ENCODE data around the gene ASCC3.
A peak's percentile ranks its signal among the peaks of the same experiment; 100 is the strongest.
"Not testable (repeated sequence)": the region's sequence is repeated elsewhere in the genome, so short reads cannot be mapped to it uniquely, and the experiment has no call there.

ASCC3 gene

DNA sequence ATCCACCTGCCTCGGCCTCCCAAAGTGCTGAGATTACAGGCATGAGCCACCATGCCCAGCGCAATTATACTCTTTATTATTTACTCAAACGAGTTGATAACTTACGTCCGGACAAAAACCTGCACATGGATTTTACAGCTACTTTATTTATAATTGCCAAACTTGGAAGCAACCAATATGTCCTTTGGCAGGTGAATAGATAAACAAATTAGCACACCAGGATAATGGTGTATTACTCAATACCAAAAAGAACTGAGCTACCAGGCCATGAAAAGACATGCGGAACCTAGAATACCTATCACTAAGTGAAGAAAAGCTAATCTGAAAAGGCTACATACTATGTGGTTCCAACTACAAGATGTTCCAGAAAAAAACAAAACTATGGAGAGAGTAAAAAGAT lies 168.1 kb downstream of the ASCC3 start:
- DNase-seq, result no peak

DNA sequence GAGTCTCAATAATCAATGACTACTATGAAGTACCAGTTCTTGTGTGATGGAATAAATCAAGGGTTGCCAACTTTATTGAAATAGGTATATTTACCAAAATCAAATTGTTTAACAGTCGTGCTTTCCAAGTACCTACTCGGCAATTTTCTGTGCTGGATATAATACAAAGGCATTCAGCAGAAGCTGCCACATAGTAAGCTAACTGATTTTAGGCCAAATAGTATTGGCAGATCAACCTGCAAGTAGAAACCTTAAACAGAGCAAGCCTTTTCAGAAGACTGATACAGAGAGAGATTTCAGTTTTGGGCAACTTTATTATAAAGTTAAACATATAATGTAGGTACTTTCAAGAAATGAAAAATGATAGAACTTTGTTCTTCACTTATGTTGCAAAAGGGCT lies 174.6 kb downstream of the ASCC3 start:
- no peak for DNase-seq

DNA sequence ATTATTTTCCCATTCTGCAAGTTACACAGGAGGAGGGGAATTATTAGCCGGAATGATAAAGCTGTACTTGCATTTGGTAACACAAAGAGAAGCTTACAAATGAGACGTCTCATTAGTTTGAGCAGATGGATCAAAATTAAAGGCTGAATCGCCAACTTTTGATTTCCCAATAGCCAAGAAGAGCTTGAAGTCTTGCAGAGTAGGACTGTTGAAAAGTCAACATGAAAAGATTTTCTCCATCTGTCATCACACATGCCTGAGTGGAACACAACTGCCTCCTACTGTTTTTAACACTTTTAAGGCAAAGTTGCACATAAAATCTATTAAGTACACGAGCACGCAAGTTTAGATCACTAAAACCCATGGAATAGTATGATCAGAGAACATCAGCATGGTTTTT lies 176.2 kb downstream of the ASCC3 start:
- DNase-seq, result no peak

DNA sequence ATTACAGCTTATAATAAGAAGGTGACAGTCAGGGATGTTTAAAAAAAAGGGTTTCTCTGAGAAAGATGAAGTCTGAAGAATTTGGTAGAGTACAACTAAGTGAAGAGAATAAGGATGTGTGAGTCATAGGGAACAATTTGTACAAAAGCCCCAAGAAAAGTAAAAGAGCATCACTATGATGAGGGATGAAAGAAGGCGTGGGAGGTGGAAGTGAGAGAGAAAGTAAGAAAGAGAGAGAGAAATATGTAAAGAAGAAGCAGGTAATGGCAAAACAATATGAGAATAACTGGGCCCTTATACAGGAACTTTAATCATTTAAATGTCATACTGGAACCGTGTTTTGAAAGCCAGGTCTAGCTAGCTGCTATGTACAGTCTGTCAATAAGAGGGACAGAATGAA lies 179.4 kb downstream of the ASCC3 start:
- no peak for DNase-seq

DNA sequence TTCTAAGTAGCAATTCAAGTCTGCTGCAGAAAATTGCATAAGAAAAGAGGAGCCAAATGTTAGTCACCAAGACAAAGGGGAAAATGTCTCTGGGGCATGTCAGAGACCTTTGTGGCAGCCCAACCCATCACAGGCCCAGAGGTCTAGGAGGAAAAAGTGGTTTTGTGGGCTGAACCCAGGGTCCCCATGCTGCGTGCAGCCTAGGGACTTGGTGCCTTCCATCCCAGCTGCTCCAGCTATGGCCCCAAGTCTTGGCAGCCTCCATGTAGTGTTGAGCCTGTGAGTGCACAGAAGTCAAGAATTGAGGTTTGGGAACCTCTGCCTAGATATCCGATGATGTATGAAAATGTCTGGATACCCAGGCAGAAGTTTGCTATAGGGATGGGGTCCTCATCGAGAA lies 181.1 kb downstream of the ASCC3 start:
- no peak for DNase-seq

DNA sequence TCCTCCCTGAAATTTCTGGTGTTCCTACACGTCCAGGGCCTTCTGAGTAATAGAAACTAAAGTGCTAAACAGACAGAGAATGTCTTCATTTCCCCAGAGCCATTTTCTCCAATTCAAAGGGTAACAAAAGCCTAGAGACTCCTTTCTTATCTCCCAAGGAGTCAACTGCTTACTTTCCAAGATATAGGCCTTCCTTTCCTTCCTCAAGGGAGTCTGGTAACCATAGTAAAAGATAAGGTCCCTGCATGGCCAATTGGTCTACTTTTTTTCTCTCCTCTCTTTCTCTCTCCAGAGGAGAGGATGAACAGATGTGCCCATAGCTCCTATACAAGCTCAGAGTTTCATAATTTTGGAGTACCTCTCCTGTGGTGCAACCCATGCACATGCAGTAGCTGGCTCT lies 185.7 kb downstream of the ASCC3 start:
- DNase-seq, result no peak

DNA sequence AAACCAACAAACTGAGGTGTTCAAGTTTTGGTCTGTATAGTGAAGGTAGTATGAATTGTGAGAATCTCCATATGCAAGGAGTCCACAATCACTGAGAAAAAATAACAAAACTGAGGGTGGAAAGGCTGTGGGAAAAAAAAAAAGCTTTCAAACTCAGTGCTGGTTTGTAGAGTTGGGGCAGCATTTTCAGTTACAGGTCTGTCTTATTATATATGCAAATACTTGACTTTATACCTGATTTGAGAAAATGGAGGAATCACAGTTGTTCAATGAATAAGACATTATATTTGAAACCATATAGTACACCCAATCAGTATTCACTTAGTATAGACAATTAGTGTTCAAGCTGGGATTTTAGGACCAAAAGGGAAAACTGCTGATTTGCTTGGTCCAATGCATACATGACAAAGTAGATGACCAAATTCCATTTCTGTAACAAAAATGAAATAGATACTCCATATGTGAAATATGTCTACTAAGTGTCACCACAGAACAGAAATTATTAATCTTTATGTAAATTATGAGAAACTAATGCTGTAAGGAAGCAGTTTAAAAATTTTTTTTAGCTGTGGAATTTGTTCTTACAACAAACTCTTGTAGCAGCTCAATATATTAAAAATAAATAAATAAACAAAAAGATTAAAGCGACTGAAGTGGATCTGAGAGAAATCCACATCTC lies 187.7 kb downstream of the ASCC3 start:
- DNase-seq, result no peak

DNA sequence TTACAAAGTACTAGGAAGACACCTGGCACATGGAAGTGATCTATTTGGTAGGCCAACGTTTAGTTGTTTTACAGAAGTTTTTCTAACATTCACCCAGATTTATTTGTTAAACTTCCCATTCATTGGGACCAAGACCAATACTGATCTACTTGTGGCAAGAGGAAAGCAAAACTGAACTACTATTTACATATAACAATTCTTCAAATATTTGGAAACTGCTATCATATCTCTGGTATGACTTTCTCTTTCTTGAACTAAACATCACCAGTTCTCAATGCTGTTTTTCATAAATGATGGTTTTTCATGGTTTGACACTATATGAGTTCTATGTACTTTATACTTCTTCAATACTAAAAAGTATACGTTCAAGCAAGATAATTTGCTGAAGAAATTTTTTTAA lies 189.2 kb downstream of the ASCC3 start:
- no peak for DNase-seq

DNA sequence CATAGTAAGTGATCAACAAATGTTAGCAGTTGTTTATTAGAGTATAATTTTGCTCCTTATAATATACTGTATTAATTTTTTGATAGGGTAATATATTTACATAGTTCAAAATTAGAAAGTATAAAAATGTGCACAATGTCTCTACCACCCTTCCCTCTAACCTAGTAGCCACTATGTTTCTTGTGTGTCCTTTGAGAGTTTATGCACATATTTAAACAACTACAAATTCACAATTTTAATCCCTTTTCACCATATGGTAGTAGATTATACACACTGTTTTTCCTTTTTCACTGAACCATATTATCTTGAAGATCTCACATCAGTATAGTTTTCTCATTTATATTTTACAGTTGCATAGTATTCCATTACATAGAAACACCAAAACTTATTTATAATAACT lies 194.9 kb downstream of the ASCC3 start:
- DNase-seq, result no peak

DNA sequence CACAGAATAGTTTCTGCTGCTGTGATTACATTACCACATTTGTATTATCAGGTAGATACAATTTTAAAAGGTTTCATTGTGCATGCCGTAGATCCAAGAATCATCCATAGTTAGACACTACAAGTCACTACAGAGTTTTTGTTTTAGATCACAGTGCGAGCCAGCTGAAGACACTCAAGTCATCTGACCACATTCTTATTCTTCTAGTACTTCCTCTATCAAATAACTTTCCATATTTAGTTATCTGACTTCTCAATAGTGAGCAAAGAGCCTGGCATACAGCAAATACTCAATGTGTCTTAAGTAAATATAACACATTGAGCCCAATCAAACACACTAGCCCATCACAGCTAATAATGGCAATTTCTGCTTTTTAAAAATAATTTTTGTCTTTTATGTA lies 195.4 kb downstream of the ASCC3 start:
- DNase-seq, result peak; percentile 22

DNA sequence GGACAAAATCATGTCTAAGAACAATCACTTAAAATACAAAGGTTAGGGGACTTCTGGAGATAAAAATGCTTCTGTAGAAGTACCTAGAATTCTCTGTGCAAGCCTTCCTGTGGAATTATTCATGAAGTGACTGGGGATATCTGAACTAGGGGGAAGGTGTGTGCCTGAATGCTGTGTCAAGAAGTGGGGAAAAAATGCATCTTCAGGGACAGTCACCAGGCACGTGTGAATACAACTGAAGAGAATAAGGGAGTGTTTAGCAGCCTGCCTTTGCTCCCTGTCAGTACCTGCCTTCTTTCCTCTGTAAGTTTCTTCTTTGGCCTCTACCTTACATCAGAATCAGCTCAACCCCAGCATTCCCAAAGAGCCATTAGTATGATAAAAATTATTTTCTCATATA lies 201.0 kb downstream of the ASCC3 start:
- DNase-seq, result no peak

DNA sequence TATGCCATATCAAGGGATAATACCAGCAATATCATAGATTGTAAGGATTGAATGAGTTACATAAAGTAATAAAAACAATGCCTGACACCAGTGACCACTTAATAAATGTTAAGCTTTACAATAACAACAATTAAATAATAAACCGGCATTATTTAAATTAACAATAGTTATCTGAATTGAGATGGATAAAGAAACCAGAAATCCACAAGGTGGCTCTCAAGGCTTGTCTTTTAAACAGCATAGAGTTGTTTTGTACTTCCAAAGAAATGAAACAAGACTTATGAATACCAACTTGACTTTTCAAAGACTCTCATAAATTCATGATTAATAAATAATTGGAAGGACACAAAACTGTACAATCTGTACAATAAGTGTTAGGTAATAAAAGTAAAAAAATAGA lies 203.1 kb downstream of the ASCC3 start:
- DNase-seq, result no peak

DNA sequence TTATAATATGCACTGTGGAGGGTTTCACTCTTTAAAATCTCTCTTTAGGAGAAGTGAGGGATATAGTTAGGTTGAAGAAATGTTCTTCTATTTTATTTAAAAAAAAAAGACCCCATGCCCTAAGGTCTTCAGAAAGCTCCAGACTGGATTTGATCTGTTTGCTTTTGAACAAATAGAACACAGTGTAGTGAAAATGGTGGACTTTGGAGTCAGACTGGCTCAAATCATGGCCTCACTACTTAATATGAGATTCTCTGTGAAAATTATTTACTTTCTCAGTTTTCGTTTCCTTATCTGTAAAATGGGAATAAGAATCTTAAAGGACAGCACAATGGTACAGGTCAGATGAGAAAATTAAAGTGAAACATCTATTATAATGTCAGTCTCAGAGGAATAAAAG lies 203.9 kb downstream of the ASCC3 start:
- no peak for DNase-seq

DNA sequence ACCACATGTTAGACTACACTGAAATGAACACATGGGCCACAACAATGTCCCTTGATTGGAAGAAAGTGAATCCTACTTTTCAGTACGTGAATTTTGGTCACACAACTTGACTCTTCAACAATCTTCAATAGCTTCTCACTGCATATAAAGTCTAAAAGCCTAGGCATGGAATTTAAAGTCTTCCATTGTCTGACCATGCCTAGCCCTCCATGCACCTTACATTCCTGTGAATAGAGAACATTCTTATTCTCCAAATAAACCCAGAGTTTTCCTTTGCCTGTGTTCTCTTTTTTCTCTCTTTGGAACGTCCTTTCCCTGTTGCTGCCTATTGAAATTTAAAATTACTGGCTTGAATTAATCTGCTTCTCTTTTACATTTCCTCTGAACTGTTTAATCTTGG lies 207.5 kb downstream of the ASCC3 start:
- DNase-seq, result no peak

DNA sequence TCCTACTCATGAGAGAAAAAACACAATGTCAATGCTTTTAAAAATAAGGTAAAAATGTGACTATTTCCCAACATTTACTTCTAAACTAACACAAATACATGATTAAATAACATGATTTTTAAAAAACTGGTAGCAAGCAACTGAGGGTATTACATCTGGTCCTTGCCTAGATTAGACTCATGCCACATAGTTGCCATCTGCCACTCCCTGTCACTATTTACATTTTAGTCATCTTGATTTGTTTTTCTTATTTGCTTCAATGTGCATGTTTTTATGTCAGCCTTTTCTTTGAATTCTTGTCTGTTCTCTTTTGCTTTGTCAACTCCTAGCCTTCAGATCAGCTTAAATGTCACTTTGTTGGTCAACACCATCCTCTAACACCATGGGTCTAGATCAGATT lies 209.4 kb downstream of the ASCC3 start:
- no peak for DNase-seq

DNA sequence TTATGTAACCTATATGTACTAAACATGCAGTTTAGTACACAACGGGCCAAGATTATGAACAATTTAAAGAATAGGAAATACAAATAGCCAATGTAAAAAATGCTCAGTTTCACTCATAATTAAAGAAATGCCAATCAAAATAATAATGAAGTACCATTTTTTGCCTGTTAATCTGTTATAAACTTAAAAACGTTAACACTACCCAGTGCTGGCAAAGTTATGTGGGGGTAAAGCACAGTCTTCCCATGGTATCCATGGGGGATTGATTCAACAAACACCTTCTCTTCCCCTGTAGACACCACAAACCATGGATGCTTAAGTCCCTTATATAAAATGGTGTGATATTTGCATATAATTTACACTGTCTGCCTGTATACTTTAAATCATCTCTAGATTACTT lies 211.1 kb downstream of the ASCC3 start:
- no peak for DNase-seq

DNA sequence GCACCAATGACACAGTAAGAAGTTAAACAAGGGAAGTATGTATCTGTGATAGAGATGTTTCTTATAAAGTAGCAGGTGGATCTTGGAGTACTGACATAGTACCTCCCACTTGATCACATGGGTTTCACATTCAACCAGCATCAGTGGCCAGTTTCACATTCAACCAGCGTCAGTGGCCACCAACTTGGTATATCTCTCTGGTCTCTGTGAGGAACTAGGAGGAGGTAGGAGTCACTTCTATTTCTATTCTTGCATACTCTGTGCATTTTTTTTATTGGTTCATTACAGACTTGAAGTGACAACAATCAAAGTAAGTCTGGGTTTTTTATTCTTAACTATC lies 216.1 kb downstream of the ASCC3 start:
- no peak for DNase-seq

DNA sequence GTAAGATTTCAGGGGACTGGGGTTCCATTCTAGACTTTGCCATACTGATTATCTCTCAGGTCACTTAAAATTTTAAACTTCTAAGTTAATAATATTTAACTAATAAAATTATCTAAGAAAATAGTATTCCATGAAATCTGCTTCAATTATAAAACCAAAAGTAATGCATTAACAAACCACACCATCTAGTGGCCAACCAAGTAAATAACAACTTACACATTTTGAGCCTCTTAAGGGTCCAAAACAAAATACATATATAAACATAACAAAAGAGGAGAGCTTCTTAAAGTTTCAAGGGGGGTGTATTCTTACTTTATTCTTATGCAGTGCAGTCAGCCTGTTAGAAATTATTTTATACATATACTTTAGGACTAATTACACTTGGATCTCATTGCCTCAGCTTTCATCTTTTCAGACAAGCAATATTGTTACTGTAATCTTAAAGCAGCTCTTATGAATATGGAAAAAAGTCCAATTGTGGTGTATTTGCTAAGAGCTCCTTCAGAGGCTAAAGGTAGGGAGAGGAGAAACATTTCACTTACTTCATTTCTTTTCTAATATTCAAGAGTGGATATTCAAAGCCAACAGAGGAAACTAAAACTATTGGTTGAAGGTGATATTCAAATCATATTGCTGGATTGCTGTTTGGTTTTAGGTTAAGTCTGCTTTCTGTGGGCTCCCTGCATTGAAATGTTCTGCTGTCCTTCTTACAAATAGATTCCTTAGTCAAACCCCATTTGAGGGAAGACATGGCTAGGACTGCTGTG lies 216.7 kb downstream of the ASCC3 start:
- DNase-seq, result peak; percentile 46

DNA sequence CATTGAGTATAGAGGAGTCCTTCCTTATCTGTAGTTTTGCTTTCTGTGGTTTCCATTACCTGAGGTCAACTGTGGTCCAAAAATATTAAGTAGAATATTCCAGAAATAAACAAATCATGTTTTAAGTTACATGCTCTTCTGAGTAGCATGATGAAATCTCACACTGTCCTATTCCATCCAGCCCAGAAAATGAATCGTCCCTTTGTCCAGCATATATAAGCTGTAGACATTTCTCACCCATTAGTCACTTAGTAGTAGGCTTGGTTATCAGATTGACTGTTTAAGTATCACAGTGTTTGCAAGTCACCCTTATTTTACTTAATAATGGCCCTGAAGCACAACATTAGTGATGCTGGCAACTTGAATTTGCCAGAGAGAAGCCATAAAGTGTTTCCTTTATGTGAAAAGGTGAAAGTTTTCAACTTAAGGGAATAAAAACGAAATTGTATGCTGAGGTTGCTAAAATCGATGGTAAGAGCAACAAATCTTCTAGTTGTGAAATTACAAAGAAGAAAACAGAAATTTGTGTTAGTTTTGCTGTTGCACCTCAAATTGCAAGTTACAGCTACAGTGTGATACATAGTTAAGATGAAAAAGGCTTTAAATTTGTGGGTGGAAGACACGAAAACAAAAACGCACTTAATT lies 217.8 kb downstream of the ASCC3 start:
- no peak for DNase-seq

DNA sequence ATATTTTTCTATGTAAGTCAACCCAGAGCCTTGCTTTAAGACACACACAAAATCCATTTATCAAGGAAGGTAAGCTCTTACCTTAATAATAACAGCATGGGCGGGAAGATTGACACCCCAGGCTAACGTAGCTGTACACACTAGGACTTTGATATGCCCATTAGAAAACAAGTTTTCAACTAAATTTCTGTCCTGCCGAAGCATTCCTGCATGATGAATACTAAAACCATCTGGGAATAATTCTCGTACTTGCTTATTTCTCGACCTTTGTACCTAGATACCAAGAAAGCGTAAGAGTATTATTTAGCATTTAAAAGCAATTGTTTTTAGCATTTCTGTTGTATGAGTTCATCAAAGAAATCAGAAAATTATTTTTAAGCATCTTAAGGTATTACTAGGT lies 218.9 kb downstream of the ASCC3 start:
- no peak for DNase-seq

DNA sequence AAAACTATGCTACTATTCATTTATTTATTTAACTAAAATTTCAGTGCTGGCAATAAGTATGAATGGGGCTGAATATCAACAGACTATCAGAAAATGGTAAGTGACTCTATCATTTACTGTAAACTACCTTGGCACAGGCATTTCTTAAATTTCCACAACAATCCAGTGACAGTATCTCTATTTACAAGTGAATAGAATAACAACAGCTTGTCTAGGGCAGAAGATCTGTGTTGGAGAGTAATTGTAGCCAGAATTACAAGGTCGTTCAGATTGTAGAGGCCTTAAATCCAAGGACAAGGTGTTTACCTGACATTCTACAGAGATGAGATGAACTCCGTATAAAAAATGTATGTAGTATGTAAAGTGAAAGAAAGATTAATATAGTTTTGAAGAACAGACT lies 222.6 kb downstream of the ASCC3 start:
- DNase-seq, result no peak

DNA sequence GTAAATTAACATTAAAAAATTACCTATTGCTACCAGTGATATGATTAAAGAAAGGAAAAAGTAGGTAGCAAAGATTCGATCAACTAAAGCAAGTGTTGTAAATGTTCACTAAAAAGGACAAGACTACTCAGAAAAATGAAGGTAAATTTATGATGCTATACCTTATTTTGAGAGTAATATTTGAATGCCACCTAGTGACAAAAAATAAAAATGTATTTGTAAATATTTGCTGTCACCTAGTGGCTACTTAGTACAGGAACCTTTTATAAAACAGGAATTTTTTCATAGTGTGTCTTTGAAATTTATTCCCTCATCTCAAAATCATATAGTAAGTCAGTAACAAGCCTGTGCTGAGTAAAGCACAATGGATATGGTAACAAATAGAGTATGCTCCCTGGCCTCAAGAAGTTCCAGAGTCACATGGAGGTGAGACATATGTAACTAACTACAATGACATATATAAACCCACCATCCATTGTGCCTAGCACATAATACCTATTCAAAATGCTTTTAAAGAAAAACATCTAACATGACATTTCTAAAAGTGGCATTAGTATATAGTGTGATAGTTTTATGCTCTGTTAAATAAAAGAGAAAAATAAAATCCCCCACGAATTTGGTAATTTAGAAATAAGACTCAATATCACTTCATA lies 223.3 kb downstream of the ASCC3 start:
- peak; percentile 66 for DNase-seq

DNA sequence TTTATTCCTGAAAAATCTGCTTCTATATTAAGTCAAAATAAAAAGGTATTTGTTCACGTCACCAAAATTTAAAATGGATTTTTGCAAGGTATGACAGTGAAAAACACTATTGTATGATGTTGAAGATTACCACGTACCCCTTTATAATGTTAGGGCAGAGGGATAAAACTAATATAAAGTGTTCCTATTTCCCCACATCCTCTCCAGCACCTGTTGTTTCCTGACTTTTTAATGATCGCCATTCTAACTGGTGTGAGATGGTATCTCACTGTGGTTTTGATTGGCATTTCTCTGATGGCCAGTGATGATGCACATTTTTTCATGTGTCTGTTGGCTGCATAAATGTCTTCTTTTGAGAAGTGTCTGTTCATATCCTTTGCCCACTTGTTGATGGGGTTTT lies 240.0 kb downstream of the ASCC3 start:
- DNase-seq, result not testable (repeated sequence)
